ENCODE results near the gene ABHD16B.

The ABHD16B gene

DNA sequence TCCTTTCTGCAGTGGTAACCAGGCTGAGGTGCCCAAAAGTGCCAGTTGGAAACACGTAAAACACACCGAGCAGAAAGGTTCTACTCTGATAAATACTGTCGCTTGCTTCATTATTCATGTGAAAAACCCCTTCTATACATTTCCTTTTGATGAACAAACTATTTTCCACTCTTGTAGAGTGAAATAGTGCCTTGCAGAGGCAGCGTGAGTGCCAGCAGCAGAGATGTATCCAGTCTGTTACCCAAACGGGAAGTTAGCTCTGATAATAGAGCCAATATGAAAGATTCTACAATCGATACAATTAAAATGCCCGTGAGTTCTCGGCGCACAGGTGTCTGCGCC is 31.7 kb upstream of the ABHD16B start:
- no peak for DNase-seq (ENCODE audit: low read depth in 2 of 2)
- TF ChIP-seq, protein P1, sequence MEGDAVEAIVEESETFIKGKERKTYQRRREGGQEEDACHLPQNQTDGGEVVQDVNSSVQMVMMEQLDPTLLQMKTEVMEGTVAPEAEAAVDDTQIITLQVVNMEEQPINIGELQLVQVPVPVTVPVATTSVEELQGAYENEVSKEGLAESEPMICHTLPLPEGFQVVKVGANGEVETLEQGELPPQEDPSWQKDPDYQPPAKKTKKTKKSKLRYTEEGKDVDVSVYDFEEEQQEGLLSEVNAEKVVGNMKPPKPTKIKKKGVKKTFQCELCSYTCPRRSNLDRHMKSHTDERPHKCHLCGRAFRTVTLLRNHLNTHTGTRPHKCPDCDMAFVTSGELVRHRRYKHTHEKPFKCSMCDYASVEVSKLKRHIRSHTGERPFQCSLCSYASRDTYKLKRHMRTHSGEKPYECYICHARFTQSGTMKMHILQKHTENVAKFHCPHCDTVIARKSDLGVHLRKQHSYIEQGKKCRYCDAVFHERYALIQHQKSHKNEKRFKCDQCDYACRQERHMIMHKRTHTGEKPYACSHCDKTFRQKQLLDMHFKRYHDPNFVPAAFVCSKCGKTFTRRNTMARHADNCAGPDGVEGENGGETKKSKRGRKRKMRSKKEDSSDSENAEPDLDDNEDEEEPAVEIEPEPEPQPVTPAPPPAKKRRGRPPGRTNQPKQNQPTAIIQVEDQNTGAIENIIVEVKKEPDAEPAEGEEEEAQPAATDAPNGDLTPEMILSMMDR (IDR thresholded peaks at IDR 0.05; ENCODE audit: low read depth, low read length) = no peak
- peak overlapping the region; percentile 46 to 58 for H3K4me3 ChIP-seq (replicated peaks in 1 of 2; ENCODE audit: low read depth in 2 of 2, low read length in 2 of 2)

DNA sequence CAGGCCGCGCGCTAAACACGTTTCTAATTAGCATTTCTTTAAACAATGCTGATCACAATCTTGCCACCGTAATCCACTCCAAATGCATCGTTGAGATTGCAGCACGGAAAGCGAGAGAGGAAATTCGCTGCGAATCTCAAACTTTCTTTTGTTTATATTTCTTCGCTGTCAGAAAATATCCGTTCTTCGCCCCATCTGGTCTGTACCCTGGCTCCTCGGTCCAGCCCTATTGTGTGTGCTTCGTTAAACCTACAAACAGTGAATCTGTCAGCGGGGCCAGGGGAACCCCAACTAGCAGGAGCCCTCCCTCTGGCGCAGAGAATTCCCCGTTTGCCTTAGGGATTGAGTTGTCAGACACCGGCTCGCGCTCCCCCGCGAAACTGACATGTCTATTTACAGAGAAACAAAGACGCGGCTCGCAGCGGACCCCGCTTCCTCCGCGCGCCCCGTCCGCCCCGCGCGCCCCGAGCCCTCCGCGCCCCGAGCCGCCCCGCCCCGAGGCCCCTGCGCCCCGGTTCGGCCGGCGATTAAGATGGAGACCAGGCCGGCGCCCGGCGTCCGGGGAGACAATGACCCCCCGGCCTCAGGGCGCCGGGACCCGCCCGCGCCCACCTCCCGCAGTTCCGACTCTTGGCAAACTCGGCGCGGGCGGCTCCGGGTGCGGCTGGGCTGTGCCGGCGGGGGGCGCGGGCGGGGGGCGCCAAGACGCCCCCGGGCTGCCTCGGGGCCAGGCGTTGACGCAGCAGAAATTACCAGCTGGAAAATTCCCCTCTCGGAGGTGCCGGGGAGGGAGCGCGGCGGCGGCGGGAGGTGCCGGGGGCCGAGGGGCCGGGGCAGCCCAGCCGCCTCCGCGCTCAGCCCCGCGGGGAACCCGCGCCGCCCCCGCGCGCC is 31.1 kb upstream of the ABHD16B start:
- TF ChIP-seq, protein P1 (IDR thresholded peaks at IDR 0.05; ENCODE audit: low read depth, low read length) = no peak
- H3K4me3 ChIP-seq (replicated peaks in 1 of 2; ENCODE audit: low read depth in 2 of 2, low read length in 2 of 2) = peak overlapping the region; percentile 46 to 58
- no peak for DNase-seq (ENCODE audit: low read depth in 2 of 2)

DNA sequence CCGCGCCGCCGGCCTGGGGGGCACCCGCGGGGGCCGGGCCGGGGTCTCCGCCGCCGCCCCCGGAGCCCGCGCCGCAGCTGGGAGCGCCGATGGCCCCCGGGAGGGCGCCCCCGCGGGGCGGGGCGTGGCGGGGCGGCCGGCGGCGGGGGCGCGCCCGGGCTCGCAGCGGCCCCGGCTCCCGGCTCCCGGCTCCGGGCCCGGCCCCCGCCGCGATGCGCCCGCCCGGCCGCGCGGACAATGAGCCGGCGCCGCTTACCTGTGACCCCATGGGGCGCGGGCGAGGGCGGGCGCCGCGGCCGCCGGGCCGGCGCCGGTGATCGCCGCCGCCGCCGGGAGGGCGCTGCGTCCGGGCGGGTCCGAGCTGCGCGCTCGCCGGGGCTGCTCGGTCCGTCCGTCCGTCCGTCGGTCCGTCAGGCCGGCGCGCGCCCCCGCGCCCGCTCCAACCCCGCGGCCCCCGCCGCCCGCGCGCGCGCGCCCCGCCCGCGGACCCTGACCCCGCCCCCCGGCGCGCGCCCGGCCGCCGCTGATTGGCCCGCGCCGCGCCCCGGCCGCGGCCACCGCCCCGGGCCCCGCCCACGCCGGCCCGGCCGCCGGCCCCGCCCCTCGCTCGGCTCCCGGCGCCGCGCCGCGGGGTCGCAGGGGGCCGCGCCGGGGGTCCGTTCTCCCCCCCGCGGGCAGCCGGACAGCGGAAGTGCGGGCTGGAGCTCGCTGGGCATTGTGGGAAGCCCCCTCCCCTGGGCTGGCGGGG is 30.3 kb upstream of the ABHD16B start, which contains the start of gene ZBTB46:
ZBTB46 (minus strand) TSS at position 424 of the 748 bp plus-strand sequence. CDS start 40,507 bp downstream, outside the sequence.
- H3K4me3 ChIP-seq (replicated peaks in 1 of 2; ENCODE audit: low read depth in 2 of 2, low read length in 2 of 2) = peak within 1 kb of the TSS; percentile 46 to 58

DNA sequence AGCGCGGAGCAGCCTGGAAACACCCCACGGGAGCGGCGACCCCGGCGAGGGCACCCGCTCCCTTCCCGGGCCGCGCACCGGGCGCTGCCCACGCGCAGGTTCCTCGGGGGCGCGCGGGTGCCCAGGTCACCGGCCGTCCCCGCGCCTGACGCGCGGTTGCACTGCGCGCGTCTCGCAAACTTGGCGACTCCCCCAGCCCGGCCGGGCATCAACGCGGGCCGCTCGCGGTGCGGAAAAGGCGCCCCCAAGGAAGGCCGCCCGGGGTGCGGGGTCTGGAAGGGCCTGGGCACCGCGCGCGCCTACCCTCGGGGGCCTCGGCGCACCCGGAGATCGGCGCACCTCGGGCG is 29.7 kb upstream of the ABHD16B start:
- peak overlapping the region in 1 of 2 donors; percentile 41 for H3K4me3 ChIP-seq (replicated peaks in 1 of 2; ENCODE audit: low read depth in 2 of 2, low read length in 2 of 2)
- no peak for DNase-seq (ENCODE audit: low read depth in 2 of 2)
- TF ChIP-seq, protein P1 (IDR thresholded peaks at IDR 0.05; ENCODE audit: low read depth, low read length) = no peak

More for the DNA sequence above, 30.3 kb upstream of the ABHD16B start, which contains the start of gene ZBTB46:
- peak in 1 of 2 donors; percentile 60 for DNase-seq (ENCODE audit: low read depth in 2 of 2)
- TF ChIP-seq, protein P1 (IDR thresholded peaks at IDR 0.05; ENCODE audit: low read depth, low read length) = no peak

DNA sequence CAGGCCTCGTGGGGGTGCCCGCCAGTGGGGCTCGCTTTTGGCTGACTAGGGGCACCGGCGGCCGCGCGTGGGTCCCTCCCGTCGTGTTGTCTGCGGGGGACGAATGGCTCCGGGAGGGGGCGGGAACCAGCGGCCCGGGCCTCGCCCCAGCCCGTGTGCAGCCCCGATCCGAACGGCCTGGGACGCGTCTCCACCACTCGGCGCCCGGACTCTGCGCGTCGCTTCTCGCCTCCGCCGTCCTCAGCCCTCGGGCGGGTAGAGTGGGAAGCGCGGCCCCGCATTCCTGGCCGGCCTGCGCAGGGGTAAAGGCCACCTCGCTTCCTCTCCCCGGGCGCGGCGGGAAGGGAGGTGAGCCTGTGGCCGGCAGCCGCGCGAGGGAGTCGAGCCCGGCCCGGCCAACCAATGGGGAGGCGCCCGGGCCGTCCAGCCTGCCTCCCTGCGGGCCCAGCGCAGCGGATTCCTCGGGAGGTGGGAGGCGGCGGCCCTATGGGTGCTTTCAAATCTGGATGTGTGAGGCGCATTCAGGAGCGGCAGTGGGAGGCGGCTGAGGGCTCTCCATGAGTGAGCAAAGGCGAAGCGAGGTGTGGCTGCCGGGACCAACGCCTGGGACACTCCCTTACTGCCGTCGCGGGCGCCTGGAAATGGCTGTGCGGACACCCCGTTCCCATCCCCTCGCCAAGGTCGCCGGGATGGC is 29.2 kb upstream of the ABHD16B start:
- TF ChIP-seq, protein P1 (IDR thresholded peaks at IDR 0.05; ENCODE audit: low read depth, low read length) = no peak
- no peak overlapping the region for H3K4me3 ChIP-seq (replicated peaks in 1 of 2; ENCODE audit: low read depth in 2 of 2, low read length in 2 of 2)
- peak in 1 of 2 donors; percentile 30 for DNase-seq (ENCODE audit: low read depth in 2 of 2)

DNA sequence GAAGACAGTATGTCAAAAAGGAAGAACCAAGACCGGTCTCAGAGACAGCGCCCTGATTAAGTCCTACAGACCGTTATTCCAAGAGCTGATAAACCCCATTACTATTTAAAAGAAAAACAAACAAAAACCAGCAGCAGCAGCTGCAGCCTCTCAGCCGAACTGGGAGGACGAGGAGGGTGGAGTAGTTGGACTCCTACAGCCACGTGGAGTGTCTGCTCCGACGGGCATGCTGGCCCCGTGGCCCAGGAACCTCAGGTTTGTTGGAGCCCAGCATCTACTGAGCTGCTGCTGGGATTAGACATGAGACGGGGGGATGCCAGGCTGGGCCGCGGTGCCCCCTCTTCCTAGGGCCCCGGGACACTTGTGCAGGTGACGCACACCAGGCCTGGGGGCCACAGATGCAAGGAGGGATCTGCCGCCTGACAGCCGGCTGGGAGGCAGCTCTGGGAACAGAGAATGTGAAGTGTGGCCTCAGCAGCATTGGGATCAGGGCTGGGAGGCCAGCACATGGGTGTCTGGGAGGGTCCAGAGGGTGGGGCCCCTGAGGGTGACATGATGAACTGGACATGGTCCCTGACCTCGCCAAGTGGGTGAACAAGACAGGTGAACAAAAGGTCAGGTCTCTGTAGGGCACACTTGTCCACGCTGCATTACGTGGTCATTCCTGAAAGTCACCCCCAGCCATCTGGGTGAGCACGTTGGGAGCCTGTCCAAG is 27.4 kb upstream of the ABHD16B start:
- H3K4me3 ChIP-seq (replicated peaks in 1 of 2; ENCODE audit: low read depth in 2 of 2, low read length in 2 of 2) = no peak overlapping the region
- TF ChIP-seq, protein P1 (IDR thresholded peaks at IDR 0.05; ENCODE audit: low read depth, low read length) = no peak
- DNase-seq (ENCODE audit: low read depth in 2 of 2) = peak in 1 of 2 donors; percentile 71

All from cardiac fibroblast (primary cell).